SU-DHL-6 (cell line): ENCODE results near the gene MAL.

Experiments
- H2AFZ ChIP-seq: fragments of 200-600 bp; sonication (generic); 2 replicates; pipeline ENCODE4 v1.6.1; 2014; ENCODE audit warnings: low read depth, mild to moderate bottlenecking, moderate library complexity, mixed read lengths, antibody characterized with exemption, low read length; ENCODE audit not compliant: severe bottlenecking
- H3F3A ChIP-seq: fragments of 200-600 bp; shearing (Covaris generic); 2 replicates; pipeline ENCODE4 v1.6.0; 2016; ENCODE audit warnings: antibody characterized with exemption, mild to moderate bottlenecking; ENCODE audit not compliant: insufficient read depth
- H3K27ac ChIP-seq: fragments of 200-600 bp; sonication (generic); 2 replicates; pipeline ENCODE4 v1.5.1; 2016; ENCODE audit warnings: low read depth, mild to moderate bottlenecking, low read length, moderate library complexity, mixed read lengths
- H3K27me3 ChIP-seq: fragments of 200-600 bp; sonication (generic), shearing (Covaris generic); 2 replicates; pipeline ENCODE4 v1.6.0; 2014; ENCODE audit warnings: mild to moderate bottlenecking, low read length
- H3K36me3 ChIP-seq: fragments of 200-600 bp; sonication (generic); 2 replicates; pipeline ENCODE4 v1.6.1; 2014; ENCODE audit warnings: mild to moderate bottlenecking, low read length, mixed read lengths
- H3K4me2 ChIP-seq: fragments of 300-600, 200-600 bp; shearing (Covaris generic), sonication (generic); 2 replicates; pipeline ENCODE4 v1.6.0; 2014; ENCODE audit warnings: low read length, low read depth, mild to moderate bottlenecking; ENCODE audit not compliant: poor library complexity, severe bottlenecking
- H3K4me3 ChIP-seq: fragments of 200-600 bp; sonication (generic); 2 replicates; pipeline ENCODE4 v1.5.1; 2014; ENCODE audit warnings: antibody characterized with exemption, low read length, mild to moderate bottlenecking, mixed read lengths; ENCODE audit not compliant: insufficient read depth, poor library complexity, severe bottlenecking
- H3K79me2 ChIP-seq: fragments of 200-600 bp; sonication (generic); 2 replicates; pipeline ENCODE4 v1.6.1; 2014; ENCODE audit warnings: mild to moderate bottlenecking, low read length, moderate library complexity; ENCODE audit not compliant: insufficient read depth
- H3K9ac ChIP-seq: fragments of 200-600 bp; sonication (generic); 2 replicates; pipeline ENCODE4 v1.7.0; 2014; ENCODE audit warnings: mild to moderate bottlenecking, low read length
- H3K9me2 ChIP-seq: fragments of 200-600 bp; sonication (generic); replicated peaks from 2 replicates; pipeline ENCODE4 v1.6.1; 2014; ENCODE audit warnings: low read length; ENCODE audit not compliant: insufficient read depth
- H3K9me3 ChIP-seq: fragments of 200-600 bp; sonication (generic); 2 replicates; pipeline ENCODE4 v1.6.1; 2014; ENCODE audit warnings: low read length, mixed read lengths; ENCODE audit not compliant: insufficient read depth
- H4K20me1 ChIP-seq: fragments of 200-600 bp; sonication (generic); 2 replicates; pipeline ENCODE4 v1.6.1; 2014; ENCODE audit warnings: low read depth, mild to moderate bottlenecking, antibody characterized with exemption, low read length, moderate library complexity, mixed read lengths
- EZH2phosphoT487 ChIP-seq: fragments of 200-600 bp; sonication (generic), shearing (Covaris generic); conservative IDR thresholded peaks from 2 replicates; pipeline ENCODE4 v1.6.1; 2018; ENCODE audit warnings: mild to moderate bottlenecking, antibody characterized with exemption, low read length, moderate library complexity, mixed read lengths
- TF ChIP-seq, protein P1 (sequence below): fragments of 200-600 bp; sonication (generic); IDR thresholded peaks from one replicate; pipeline ENCODE4 v1.5.1; 2017; ENCODE audit warnings: antibody characterized with exemption, mild to moderate bottlenecking, low read length, moderate library complexity; ENCODE audit not compliant: insufficient read depth, poor library complexity, severe bottlenecking

The MAL gene

DNA sequence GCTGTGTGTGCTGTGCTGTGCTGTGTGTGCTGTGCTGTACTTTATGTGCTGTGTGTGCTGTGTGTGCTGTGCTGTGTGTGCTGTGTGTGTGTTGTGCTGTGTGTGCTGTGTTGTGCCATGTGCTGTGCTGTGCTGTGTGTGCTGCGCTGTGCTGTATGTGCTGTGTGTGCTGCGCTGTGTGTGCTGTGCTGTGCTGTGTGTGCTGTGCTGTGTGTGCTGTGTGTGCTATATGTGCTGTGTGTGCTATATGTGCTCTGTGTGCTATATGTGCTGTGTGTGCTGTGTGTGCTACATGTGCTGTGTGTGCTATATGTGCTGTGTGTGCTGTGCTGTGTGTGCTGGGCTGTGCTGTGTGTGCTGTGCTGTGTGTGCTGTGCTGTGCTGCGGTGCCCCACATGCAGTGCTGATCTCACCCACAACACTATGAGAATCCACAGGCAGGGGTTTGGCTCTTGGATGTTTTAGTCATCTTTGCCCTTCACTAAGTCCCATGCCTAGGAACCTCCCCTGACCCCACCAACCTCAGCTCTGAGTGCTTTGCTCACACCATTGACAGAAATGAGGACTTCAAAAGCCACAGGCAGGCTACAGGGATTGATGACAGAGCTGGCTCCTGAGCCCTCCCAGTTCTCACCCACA lies 30.5 kb upstream of the MAL start:
- no peaks in the 10 kb centered on the region for H3K9me3 ChIP-seq
- H3K9ac ChIP-seq: no peak overlapping the region
- no peak overlapping the region for H3K27ac ChIP-seq
- no peaks in the 10 kb centered on the region for H3K27me3 ChIP-seq
- no peaks in the 10 kb centered on the region for H3F3A ChIP-seq
- H3K9me2 ChIP-seq: no peaks in the 10 kb centered on the region
- H2AFZ ChIP-seq: no peak overlapping the region
- no peak overlapping the region for H3K4me3 ChIP-seq
- H4K20me1 ChIP-seq: no peaks in the 10 kb centered on the region
- H3K4me2 ChIP-seq: no peak overlapping the region
- no peaks in the 10 kb centered on the region for H3K79me2 ChIP-seq
- TF ChIP-seq, protein P1, sequence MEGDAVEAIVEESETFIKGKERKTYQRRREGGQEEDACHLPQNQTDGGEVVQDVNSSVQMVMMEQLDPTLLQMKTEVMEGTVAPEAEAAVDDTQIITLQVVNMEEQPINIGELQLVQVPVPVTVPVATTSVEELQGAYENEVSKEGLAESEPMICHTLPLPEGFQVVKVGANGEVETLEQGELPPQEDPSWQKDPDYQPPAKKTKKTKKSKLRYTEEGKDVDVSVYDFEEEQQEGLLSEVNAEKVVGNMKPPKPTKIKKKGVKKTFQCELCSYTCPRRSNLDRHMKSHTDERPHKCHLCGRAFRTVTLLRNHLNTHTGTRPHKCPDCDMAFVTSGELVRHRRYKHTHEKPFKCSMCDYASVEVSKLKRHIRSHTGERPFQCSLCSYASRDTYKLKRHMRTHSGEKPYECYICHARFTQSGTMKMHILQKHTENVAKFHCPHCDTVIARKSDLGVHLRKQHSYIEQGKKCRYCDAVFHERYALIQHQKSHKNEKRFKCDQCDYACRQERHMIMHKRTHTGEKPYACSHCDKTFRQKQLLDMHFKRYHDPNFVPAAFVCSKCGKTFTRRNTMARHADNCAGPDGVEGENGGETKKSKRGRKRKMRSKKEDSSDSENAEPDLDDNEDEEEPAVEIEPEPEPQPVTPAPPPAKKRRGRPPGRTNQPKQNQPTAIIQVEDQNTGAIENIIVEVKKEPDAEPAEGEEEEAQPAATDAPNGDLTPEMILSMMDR: no peak
- no peak for TF ChIP-seq EZH2phosphoT487
- H3K36me3 ChIP-seq: no peaks in the 10 kb centered on the region

DNA sequence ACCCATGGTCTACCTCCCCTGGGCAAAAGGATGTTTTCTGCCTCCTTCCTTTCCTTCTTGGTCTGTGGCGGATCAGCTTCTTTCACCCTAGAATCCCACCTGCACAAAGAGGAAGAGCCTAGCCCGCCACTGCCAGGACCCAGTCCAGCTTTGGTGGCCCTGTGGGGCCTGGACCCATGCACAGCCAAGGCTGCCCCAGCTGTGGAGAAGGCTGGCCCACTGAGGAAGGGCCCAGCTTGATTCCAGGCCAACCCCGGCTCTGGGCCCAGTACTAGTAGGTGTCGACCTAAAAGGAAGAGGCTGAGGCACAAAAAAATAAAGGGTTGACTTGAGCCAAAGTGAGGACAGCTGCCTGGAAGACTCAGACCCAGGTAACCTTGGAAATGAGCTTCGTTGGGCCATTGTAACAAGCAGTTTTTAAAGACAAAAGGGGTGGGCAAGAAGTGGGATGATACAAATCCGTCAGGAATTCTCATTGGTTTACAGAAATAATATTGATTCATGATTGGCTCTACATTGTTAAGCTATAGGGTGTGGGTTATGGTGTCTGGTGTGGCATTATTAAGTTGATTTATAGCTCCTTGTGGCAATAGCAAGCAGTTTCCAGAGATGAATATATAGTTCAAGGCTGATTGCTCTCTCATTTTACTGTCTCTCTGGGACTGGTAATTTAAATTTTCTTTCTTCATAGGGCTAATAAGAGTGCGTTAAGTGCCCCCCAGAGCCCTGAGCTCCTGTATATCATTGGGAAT lies 29.8 kb upstream of the MAL start:
- no peak overlapping the region for H3K4me3 ChIP-seq
- no peaks in the 10 kb centered on the region for H3K9me2 ChIP-seq
- TF ChIP-seq, protein P1: no peak
- TF ChIP-seq EZH2phosphoT487: no peak
- no peaks in the 10 kb centered on the region for H3K27me3 ChIP-seq
- no peaks in the 10 kb centered on the region for H3K79me2 ChIP-seq
- H2AFZ ChIP-seq: no peak overlapping the region
- H3K4me2 ChIP-seq: no peak overlapping the region
- H3K9me3 ChIP-seq: no peaks in the 10 kb centered on the region
- no peaks in the 10 kb centered on the region for H3F3A ChIP-seq
- H3K27ac ChIP-seq: no peak overlapping the region
- H4K20me1 ChIP-seq: no peaks in the 10 kb centered on the region
- H3K9ac ChIP-seq: no peak overlapping the region
- no peaks in the 10 kb centered on the region for H3K36me3 ChIP-seq

GRCh38 chr2:94996305-94997100 lies 29.0 kb upstream of the MAL start:
- H3K9me2 ChIP-seq: no peaks in the 10 kb centered on the region
- H3K79me2 ChIP-seq: no peaks in the 10 kb centered on the region
- H3K27ac ChIP-seq: no peak overlapping the region
- no peak for TF ChIP-seq EZH2phosphoT487
- TF ChIP-seq, protein P1: no peak
- H2AFZ ChIP-seq: no peak overlapping the region
- H3F3A ChIP-seq: no peaks in the 10 kb centered on the region
- no peaks in the 10 kb centered on the region for H3K27me3 ChIP-seq
- H3K4me2 ChIP-seq: no peak overlapping the region
- no peaks in the 10 kb centered on the region for H4K20me1 ChIP-seq
- H3K9me3 ChIP-seq: no peaks in the 10 kb centered on the region
- no peaks in the 10 kb centered on the region for H3K36me3 ChIP-seq
- no peak overlapping the region for H3K4me3 ChIP-seq
- H3K9ac ChIP-seq: no peak overlapping the region
